Natural killer cell (primary cell): ENCODE results near the gene PCIF1. TPM values are rescaled to one million over a fixed set of nuclear protein-coding genes. Genes with fewer than 3 reads are reported as not detected.

Experiments used
- ATAC-seq, 3 donors: fragments of 150-1000 bp in 2 of 3; fragments of 200-7000 bp in 1 of 3; cut with Tn5 transposase; 1 replicate in 1 of 3; 2 replicates in 2 of 3; pipeline ENCODE4 v1.10.0; 2021; ENCODE audit warnings: mild to moderate bottlenecking in 2 of 3, moderate library complexity in 2 of 3
- DNase-seq, 2 donors: peaks; one replicate each; pipeline versions ENCODE4 v3.0.0 to v3.0.0-alpha.2; 2013 to 2021; ENCODE audit warnings: mixed read lengths in 1 of 2
- H3K27ac ChIP-seq: one replicate; pipeline ENCODE4 v1.5.1; 2013; ENCODE audit warnings: mild to moderate bottlenecking, low read length
- H3K27me3 ChIP-seq: one replicate; pipeline ENCODE4 v1.6.1; 2013; ENCODE audit warnings: low read length; ENCODE audit not compliant: control insufficient read depth, insufficient read depth
- H3K36me3 ChIP-seq: one replicate; pipeline ENCODE4 v1.6.1; 2013; ENCODE audit warnings: low read length; ENCODE audit not compliant: control insufficient read depth, insufficient read depth
- H3K4me1 ChIP-seq: one replicate; pipeline ENCODE4 v1.6.1; 2013; ENCODE audit warnings: low read length; ENCODE audit not compliant: control insufficient read depth, insufficient read depth
- H3K4me3 ChIP-seq: one replicate; pipeline ENCODE4 v1.5.1; 2013; ENCODE audit warnings: low read length
- H3K9me3 ChIP-seq: one replicate; pipeline ENCODE4 v1.6.1; 2013; ENCODE audit warnings: low read length; ENCODE audit not compliant: control insufficient read depth, insufficient read depth
- H3K27ac Mint-ChIP-seq, 2 donors: one replicate each; pipeline ENCODE4 v1.8.0; 2022; ENCODE audit warnings: mild to moderate bottlenecking in 2 of 2, mixed read lengths in 2 of 2, moderate library complexity in 1 of 2
- H3K27me3 Mint-ChIP-seq, 2 donors: one replicate each; pipeline ENCODE4 v1.8.0; 2022; ENCODE audit warnings: low read depth in 2 of 2, mixed read lengths in 2 of 2
- H3K36me3 Mint-ChIP-seq: one replicate; pipeline ENCODE4 v1.8.0; 2022; ENCODE audit warnings: mixed read lengths
- H3K4me1 Mint-ChIP-seq, 2 donors: one replicate each; pipeline ENCODE4 v1.8.0; 2022; ENCODE audit warnings: mixed read lengths in 2 of 2
- H3K4me3 Mint-ChIP-seq: one replicate; pipeline ENCODE4 v1.8.0; 2022; ENCODE audit warnings: mild to moderate bottlenecking, moderate library complexity, mixed read lengths
- H3K9me3 Mint-ChIP-seq, 2 donors: one replicate each; pipeline ENCODE4 v1.8.0; 2022; ENCODE audit warnings: mixed read lengths in 2 of 2
- WGBS: methylation state at CpG from one replicate; pipeline ENCODE4 v1.1.7; 2013; ENCODE audit warnings: missing lambda C conversion rate; ENCODE audit not compliant: insufficient coverage; 5-methylcytosine and 5-hydroxymethylcytosine counted together
- intact Hi-C: fragments of 100-400 bp; cut with micrococcal nuclease; formaldehyde crosslinking; loops from one replicate; pipeline ENCODE4 v1.14.2; 2022
- total RNA-seq, 4 donors: library from RNA; stranded (reverse); fragments of 120-200 nt in 1 of 4; gene quantifications; one replicate each; pipeline versions ENCODE4 v1.2.3 to v1.2.4, GENCODE V29; 2013 to 2022
- TF ChIP-seq, protein P1 (sequence below): fragments of 200-600 bp; IDR thresholded peaks from one replicate; pipeline ENCODE4 v1.8.0; 2022; ENCODE audit warnings: antibody characterized with exemption

Gene PCIF1
- total RNA-seq, 3 donors from 2014 or later (not counting 1 experiment from before 2014, with no cell fraction given), result 72.0 to 85.1 (median 73.3) TPM

DNA sequence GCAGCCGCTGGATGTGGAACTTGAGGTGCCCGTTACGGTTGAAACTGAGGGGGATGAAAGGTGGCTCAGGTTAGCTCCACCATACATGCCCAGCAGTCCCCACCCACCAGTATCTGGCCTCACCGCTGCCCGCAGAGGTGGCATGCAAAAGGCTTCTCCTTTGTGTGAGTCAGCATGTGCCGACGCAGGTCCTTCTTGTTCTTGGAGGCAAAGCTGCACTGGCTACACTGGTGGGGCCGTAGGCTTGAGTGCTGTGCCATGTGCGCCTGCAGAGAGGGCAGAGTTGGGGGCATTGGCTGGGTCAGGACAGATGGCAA lies 15.8 kb downstream of the PCIF1 start:
- H3K27ac ChIP-seq, result no peak overlapping the region
- Mint-ChIP-seq H3K9me3 (no peaks in the 10 kb centered on the region), H3K27me3 (no peaks in the 10 kb centered on the region), H3K4me3 (no peak overlapping the region), H3K36me3 (no peaks in the 10 kb centered on the region), H3K4me1 (peaks cover 16 to 41% of the 10 kb centered on the region in 2 donors), H3K27ac (no peak overlapping the region)
- intact Hi-C loops, result no loop called here
- H3K36me3 ChIP-seq, result peaks cover 79% of the 10 kb centered on the region
- no peaks in the 10 kb centered on the region for H3K27me3 ChIP-seq
- WGBS, result 95% methylated on average over 9 of the region's 9 CpGs
- H3K4me1 ChIP-seq, result peaks cover 33% of the 10 kb centered on the region
- TF ChIP-seq, protein P1, sequence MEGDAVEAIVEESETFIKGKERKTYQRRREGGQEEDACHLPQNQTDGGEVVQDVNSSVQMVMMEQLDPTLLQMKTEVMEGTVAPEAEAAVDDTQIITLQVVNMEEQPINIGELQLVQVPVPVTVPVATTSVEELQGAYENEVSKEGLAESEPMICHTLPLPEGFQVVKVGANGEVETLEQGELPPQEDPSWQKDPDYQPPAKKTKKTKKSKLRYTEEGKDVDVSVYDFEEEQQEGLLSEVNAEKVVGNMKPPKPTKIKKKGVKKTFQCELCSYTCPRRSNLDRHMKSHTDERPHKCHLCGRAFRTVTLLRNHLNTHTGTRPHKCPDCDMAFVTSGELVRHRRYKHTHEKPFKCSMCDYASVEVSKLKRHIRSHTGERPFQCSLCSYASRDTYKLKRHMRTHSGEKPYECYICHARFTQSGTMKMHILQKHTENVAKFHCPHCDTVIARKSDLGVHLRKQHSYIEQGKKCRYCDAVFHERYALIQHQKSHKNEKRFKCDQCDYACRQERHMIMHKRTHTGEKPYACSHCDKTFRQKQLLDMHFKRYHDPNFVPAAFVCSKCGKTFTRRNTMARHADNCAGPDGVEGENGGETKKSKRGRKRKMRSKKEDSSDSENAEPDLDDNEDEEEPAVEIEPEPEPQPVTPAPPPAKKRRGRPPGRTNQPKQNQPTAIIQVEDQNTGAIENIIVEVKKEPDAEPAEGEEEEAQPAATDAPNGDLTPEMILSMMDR, result no peak
- H3K9me3 ChIP-seq, result no peaks in the 10 kb centered on the region
- DNase-seq (no peak), ATAC-seq (no peak)
- no peak overlapping the region for H3K4me3 ChIP-seq

DNA sequence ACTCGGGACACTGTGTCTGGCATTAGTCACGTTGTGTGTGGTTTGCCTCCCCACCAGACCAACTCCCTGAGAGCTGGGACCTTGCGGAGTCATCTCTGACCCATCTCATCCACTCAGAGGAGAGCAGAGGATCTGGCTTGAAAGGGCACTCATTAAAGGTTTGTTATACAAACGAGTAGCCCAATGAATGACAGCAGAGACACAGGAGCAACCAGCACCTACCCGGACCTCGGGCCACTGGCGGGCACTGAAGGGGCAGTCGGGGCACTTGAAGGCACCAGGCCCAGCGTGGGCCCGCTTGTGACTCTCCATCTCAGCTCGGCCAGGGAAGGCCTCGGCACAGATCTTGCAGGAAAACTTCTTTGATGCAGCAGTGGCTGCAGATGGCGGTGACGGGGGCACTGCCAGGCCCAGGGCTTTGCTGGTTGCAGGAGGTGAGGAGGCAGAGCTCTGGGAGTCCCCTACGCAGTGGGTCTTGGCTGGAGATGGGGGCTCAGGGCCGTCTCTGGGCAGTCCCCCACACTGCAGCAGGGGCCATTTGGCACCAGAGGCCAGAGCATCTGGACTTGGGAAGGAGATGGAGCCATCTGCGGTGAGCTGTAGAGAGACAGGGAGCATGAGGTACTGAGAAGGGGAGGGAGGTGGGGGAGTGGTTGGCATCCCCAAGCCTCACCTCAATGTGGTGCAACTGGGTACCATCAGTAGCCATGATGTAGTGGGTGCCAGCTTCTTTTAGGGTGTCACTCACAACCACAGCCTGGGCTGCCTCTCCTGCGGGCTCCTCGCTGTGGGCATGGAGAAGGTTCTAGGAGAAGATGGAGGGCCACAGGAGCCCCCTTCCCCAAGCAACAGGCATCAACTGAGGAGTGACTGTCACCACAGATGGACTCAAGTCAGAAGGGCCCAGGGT lies 17.7 kb downstream of the PCIF1 start:
- no peaks in the 10 kb centered on the region for H3K9me3 ChIP-seq
- Mint-ChIP-seq H3K27me3 (no peaks in the 10 kb centered on the region), H3K27ac (peak overlapping the region; percentile 34 to 60), H3K9me3 (no peaks in the 10 kb centered on the region), H3K4me3 (no peak overlapping the region), H3K36me3 (no peaks in the 10 kb centered on the region), H3K4me1 (peaks cover 0 to 22% of the 10 kb centered on the region in 2 donors)
- no peak overlapping the region for H3K4me3 ChIP-seq
- peaks cover 70% of the 10 kb centered on the region for H3K36me3 ChIP-seq
- TF ChIP-seq, protein P1, result no peak
- intact Hi-C loops, result no loop called here
- H3K27ac ChIP-seq, result no peak overlapping the region
- H3K27me3 ChIP-seq, result no peaks in the 10 kb centered on the region
- ATAC-seq (no peak), DNase-seq (no peak)
- peaks cover 14% of the 10 kb centered on the region for H3K4me1 ChIP-seq
- WGBS, result 94% methylated on average over 19 of the region's 19 CpGs

DNA sequence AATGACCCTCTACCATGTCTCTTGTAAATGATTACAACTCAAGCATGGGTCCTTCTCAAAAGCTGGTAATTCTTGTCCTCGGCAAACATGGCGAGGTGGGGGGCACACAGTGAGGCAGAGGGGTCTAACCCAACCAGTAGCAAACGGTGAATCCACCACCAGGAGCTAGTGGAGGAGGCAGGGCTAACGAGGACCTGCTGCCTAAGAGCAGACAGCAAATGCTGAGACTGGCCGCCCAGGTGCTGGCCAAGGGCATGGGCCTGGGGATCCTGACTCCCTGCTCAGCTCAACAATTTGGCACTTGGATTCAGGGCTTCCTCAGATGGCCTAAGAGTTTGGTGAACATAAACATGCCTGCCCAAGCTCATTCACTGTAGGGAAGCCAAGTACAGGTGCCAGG lies 18.4 kb downstream of the PCIF1 start:
- WGBS, result 95% methylated on average over 5 of the region's 5 CpGs
- Mint-ChIP-seq H3K27me3 (no peaks in the 10 kb centered on the region), H3K4me1 (peaks cover 0 to 16% of the 10 kb centered on the region in 2 donors), H3K27ac (no peak overlapping the region), H3K9me3 (no peaks in the 10 kb centered on the region), H3K4me3 (no peak overlapping the region), H3K36me3 (no peaks in the 10 kb centered on the region)
- peaks cover 7% of the 10 kb centered on the region for H3K4me1 ChIP-seq
- no peaks in the 10 kb centered on the region for H3K9me3 ChIP-seq
- no peaks in the 10 kb centered on the region for H3K27me3 ChIP-seq
- TF ChIP-seq, protein P1, result no peak
- no peak overlapping the region for H3K4me3 ChIP-seq
- H3K36me3 ChIP-seq, result peaks cover 67% of the 10 kb centered on the region
- intact Hi-C loops, result no loop called here
- no peak overlapping the region for H3K27ac ChIP-seq
- DNase-seq (no peak), ATAC-seq (no peak)
